Lower leg skin (tissue), 3 donors: ENCODE measurements around the gene WIZ.

ENCODE experiments used
- POLR2A ChIP-seq, 2 donors: fragments of 450-650 bp; IDR thresholded peaks; one replicate each; pipeline ENCODE4 v1.6.1; 2016 to 2017; ENCODE audit warnings: antibody characterized with exemption in 2 of 2, mild to moderate bottlenecking in 1 of 2, moderate library complexity in 1 of 2
- TF ChIP-seq, protein P1 (sequence below), 3 donors: fragments of 450-650 bp; IDR thresholded peaks; one replicate each; pipeline ENCODE4 v1.5.1; 2016; ENCODE audit warnings: antibody characterized with exemption in 3 of 3, mild to moderate bottlenecking in 3 of 3, moderate library complexity in 2 of 3

DNA sequence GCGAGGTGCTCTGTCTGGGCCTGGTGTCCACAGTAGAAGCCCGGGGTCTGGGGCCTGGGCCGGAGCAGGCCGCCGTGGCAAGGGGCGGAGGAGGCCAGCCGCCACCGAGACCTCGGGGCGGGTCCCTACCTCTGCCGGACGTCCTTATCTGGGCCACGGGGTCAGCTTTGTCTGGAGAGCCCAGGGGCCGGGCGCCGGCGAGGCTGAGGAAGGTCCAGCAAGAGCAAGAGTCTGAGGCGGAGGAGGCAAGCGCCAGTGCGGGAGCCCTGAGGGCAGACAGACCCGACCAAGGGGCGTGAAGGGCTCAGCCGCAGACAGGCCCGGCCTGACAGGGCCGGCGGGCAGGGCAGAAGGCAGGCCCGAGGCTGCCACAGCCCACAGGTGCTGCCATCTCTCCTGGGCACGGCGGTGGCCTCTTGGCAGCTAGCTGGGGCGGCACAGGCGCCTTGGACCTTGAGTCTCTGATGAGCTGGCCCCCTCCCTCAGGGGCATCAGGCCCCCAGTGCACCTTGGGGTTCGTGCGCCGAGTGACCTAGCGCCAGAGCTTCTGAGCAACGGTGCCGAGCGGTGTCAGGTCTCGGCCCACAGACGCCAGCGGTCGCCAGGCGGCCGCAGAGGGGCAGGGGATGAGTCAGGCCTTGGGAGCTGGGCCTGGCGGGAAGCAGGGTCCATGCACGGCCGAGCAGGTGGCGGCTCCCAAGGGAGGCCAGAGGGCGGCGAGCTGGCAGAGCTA, 51.1 kb downstream of the WIZ start:
- TF ChIP-seq, protein P1, sequence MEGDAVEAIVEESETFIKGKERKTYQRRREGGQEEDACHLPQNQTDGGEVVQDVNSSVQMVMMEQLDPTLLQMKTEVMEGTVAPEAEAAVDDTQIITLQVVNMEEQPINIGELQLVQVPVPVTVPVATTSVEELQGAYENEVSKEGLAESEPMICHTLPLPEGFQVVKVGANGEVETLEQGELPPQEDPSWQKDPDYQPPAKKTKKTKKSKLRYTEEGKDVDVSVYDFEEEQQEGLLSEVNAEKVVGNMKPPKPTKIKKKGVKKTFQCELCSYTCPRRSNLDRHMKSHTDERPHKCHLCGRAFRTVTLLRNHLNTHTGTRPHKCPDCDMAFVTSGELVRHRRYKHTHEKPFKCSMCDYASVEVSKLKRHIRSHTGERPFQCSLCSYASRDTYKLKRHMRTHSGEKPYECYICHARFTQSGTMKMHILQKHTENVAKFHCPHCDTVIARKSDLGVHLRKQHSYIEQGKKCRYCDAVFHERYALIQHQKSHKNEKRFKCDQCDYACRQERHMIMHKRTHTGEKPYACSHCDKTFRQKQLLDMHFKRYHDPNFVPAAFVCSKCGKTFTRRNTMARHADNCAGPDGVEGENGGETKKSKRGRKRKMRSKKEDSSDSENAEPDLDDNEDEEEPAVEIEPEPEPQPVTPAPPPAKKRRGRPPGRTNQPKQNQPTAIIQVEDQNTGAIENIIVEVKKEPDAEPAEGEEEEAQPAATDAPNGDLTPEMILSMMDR (IDR thresholded peaks at IDR 0.05): no peak
- no peak for TF ChIP-seq POLR2A (IDR thresholded peaks at IDR 0.05)
